ENCODE results near the gene DENND5A.

Gene DENND5A

DNA sequence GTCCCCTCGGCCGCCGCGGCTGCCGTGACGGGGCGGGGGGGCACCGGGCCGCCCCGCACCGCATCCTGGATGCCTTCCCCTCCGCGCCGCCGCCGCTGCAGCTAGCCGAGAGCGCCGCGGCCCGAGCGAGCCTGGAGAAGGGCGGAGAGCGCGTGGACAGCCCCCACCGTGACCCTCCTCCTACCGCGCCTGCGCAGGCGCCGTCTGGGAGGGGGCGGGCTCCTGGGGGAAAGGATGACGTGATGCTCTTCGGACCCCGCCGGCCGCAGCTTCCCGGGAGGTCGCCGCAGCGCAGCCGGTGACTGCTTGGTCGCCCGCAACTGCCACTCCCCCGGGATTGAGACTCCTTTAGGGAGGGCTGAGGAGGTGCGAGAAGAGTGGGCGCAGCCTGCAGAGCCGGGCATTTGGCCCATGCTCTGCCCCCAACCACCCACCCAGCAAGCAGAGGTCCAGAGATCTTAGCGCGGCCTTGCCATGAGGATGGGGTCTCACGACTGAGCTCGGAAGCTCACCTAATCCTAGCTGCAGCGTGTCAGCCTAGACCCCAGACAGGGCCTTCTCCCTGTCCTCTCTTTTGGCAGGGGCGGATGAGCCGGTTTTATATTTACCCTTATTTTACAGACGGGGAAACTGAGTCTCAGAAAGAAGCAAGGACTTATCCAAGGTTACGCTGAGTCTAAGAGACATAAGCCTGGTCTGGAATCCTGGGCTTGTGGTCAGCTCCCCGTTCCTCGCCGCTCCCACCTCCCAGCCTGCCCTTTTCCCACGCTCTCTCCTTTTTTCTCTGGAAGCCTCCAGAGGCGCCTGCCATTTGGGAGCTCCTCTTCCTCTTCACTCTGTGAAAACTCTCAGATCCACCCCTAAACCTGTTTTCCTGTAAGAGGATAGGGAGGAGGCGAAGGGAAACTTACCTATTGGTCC is at the start of gene DENND5A:
TSS of gene DENND5A (minus strand) at position 140 of the 921 bp plus-strand sequence. CDS start 281 bp downstream, outside the sequence.
- H3K27me3 Mint-ChIP-seq (ENCODE audit: low read depth) = no peaks in the 10 kb centered on the region
- peaks cover 51% of the 10 kb centered on the region for H3K4me1 Mint-ChIP-seq
- H3K9me3 Mint-ChIP-seq = no peaks in the 10 kb centered on the region
- peak within 1 kb of the TSS; percentile 93 to 98 (median 97) for H3K27ac Mint-ChIP-seq
- no peaks in the 10 kb centered on the region for H3K36me3 Mint-ChIP-seq (ENCODE audit: low read depth)
- H3K4me3 Mint-ChIP-seq = peak within 1 kb of the TSS; percentile 87 to 96 (median 93)
- TF ChIP-seq, protein P1, sequence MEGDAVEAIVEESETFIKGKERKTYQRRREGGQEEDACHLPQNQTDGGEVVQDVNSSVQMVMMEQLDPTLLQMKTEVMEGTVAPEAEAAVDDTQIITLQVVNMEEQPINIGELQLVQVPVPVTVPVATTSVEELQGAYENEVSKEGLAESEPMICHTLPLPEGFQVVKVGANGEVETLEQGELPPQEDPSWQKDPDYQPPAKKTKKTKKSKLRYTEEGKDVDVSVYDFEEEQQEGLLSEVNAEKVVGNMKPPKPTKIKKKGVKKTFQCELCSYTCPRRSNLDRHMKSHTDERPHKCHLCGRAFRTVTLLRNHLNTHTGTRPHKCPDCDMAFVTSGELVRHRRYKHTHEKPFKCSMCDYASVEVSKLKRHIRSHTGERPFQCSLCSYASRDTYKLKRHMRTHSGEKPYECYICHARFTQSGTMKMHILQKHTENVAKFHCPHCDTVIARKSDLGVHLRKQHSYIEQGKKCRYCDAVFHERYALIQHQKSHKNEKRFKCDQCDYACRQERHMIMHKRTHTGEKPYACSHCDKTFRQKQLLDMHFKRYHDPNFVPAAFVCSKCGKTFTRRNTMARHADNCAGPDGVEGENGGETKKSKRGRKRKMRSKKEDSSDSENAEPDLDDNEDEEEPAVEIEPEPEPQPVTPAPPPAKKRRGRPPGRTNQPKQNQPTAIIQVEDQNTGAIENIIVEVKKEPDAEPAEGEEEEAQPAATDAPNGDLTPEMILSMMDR (IDR thresholded peaks at IDR 0.05; ENCODE audit: unreplicated experiment in 3 of 3) = no peak

DNA sequence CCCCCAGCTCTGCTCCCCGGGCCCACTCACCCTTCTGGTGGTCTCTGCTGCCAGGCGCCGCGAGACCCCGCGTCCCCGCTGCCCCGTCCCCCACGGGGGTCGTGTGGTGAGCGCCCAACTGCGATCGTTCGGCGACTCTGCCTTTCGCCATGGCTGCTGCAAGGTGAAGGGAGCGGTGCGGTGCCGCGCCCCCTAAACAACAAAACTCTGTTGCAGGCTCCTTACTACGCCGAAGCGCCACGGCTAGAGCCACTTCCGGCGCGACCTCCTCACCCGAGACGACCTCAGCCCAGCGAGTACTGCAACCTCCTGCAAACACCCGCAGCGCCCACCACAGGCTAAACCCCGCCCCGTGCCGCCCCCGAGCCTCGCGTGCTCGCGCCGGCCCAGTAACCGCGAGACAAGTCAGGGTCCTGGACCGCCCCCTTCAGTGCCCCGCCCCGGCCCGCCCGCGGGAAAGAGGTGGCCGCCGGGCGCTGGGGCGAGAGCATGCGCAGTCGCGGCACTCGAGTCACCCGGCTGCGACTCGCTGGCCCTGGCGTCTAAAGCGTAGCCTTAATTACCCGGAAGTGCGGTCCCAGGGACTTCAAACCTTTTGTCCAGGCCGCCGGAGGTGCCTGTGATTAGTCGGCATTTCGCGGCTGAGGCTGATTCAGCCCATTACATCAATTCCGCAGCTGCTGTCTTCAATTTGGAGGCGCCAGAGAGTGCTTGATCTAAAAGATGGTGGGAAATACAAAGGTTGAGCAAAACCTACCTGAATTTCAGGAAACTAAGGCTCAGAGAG is 49.3 kb upstream of the DENND5A start, which contains the start of gene TMEM41B:
TSS of gene TMEM41B (minus strand) at position 303 of the 787 bp plus-strand sequence. CDS start at position 151, 152 bp downstream.
- H3K27me3 Mint-ChIP-seq (ENCODE audit: low read depth) = peaks cover 8% of the 10 kb centered on the region
- no peaks in the 10 kb centered on the region for H3K9me3 Mint-ChIP-seq
- peaks cover 24% of the 10 kb centered on the region for H3K4me1 Mint-ChIP-seq
- H3K27ac Mint-ChIP-seq = peak within 1 kb of the TSS; percentile 95 to 99 (median 99)
- TF ChIP-seq, protein P1 (IDR thresholded peaks at IDR 0.05; ENCODE audit: unreplicated experiment in 3 of 3) = no peak
- peak within 1 kb of the TSS; percentile 95 to 100 (median 99) for H3K4me3 Mint-ChIP-seq
- peaks cover 13% of the 10 kb centered on the region for H3K36me3 Mint-ChIP-seq (ENCODE audit: low read depth)

DNA sequence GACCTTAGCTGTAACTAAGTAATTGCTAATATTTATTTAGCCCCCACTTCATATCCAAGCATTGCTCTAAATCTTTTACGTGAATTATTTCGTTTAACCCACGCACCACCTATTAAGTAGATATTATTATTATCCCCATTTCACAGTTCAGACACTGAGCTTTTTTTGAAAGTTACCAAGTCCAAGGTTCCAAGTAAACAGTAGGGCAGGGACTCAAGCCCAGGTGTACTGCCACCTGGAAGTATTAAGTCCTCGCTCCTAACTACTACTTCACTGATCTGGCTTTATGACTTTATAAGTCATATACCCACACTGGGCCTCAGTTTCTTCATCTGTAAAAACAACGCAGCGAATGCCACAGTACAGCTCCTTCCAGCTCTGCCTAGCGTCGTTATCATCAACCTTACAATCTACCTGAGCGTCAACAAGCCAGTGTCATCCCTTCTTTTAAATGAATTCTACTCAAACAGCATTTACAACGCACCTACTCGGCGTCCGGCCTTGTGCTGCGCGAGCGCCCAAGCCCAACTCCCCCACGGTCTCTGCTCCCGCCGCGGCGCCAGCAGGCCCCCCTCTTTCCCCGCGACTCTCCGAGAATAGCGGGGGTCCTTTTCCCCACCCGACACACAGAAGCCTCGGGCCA is 48.6 kb upstream of the DENND5A start:
- TF ChIP-seq, protein P1 (IDR thresholded peaks at IDR 0.05; ENCODE audit: unreplicated experiment in 3 of 3) = no peak
- peaks cover 20% of the 10 kb centered on the region for H3K4me1 Mint-ChIP-seq
- H3K27me3 Mint-ChIP-seq (ENCODE audit: low read depth) = peaks cover 3% of the 10 kb centered on the region
- no peaks in the 10 kb centered on the region for H3K9me3 Mint-ChIP-seq
- H3K27ac Mint-ChIP-seq = peak overlapping the region; percentile 95 to 99 (median 99)
- H3K4me3 Mint-ChIP-seq = peak overlapping the region; percentile 95 to 100 (median 99)
- H3K36me3 Mint-ChIP-seq (ENCODE audit: low read depth) = peaks cover 18% of the 10 kb centered on the region

DNA sequence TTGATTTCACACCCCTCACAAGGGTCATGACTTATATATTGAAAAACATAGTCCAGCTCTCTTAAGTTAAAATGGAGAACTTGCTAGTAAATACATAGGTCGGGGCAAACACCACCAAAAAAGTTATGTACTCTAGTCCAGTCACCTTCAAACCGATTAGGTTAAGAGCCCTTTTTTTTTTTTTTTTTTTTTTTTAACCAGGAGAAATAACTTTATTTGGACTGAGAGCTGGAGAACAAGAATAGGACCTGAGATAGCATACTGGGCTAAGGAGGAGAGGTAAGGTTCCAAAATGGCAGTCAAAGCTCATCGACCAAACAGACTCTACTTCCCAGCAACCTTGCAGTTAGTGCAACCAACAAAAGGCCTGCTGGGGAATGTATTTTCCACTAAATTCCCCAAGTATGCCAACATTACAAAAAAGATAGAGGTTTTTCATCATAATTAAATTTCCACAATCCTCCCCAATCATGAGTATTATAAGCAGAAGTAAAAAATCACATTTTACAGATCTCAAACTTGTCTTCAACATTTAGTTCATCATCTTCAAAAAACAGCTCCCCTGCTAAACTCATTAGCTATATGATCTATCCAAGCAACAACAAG is 45.4 kb upstream of the DENND5A start:
- Mint-ChIP-seq H3K9me3 (peaks cover 4% of the 10 kb centered on the region), H3K4me3 (peak overlapping the region in 1 of 3 experiments; percentile 3), H3K27ac (peak overlapping the region in 1 of 3 experiments; percentile 28), H3K36me3 (ENCODE audit: low read depth) (peaks cover 28% of the 10 kb centered on the region), H3K4me1 (peaks cover 20% of the 10 kb centered on the region), H3K27me3 (ENCODE audit: low read depth) (no peaks in the 10 kb centered on the region)
- TF ChIP-seq, protein P1 (IDR thresholded peaks at IDR 0.05; ENCODE audit: unreplicated experiment in 3 of 3) = no peak

DNA sequence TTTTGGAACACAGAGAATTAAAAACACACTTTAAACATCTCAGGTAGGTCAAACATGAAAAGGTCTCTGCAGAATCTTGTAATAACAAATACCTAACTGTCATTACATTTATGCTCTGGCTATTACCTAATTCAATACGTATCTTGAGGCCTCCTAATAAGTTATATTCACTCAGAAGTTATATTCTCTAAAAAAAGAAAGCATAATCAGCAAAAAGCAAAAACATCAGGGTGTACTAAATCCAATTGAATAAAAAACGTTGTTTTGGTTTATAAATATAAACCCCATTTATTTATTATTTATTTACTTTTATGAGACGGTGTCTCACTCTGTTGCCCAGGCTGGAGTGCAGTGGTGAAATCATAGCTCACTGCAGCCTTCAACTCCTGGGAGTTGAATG is 39.0 kb upstream of the DENND5A start:
- H3K36me3 Mint-ChIP-seq (ENCODE audit: low read depth) = peaks cover 20% of the 10 kb centered on the region
- no peak overlapping the region for H3K27ac Mint-ChIP-seq
- TF ChIP-seq, protein P1 (IDR thresholded peaks at IDR 0.05; ENCODE audit: unreplicated experiment in 3 of 3) = no peak
- no peaks in the 10 kb centered on the region for H3K27me3 Mint-ChIP-seq (ENCODE audit: low read depth)
- peaks cover 4% of the 10 kb centered on the region for H3K9me3 Mint-ChIP-seq
- no peak overlapping the region for H3K4me3 Mint-ChIP-seq
- H3K4me1 Mint-ChIP-seq = no peaks in the 10 kb centered on the region
